Sigmoid colon (tissue), 7 donors: ENCODE measurements around the gene CHRNA1. TPM values are rescaled to one million over a fixed set of nuclear protein-coding genes. Genes with fewer than 3 reads are reported as not detected.

Experiments
- DNase-seq: peaks from one replicate; pipeline ENCODE4 v3.0.0-alpha.2; 2019
- H3K27ac ChIP-seq, 4 donors: fragments of 200-600 bp; sonication (generic); one replicate each; pipeline ENCODE4 v1.5.1; 2016 to 2019; ENCODE audit warnings: mild to moderate bottlenecking in 1 of 4
- H3K27me3 ChIP-seq, 3 donors: fragments of 200-600 bp; sonication (generic); one replicate each; pipeline ENCODE4 v1.5.1; 2019; ENCODE audit warnings: mild to moderate bottlenecking in 1 of 3
- H3K36me3 ChIP-seq, 4 donors: fragments of 200-600 bp; sonication (generic); one replicate each; pipeline ENCODE4 v1.5.1; 2016 to 2019
- H3K4me1 ChIP-seq, 4 donors: fragments of 200-600 bp; sonication (generic); one replicate each; pipeline ENCODE4 v1.5.1; 2017 to 2019
- H3K4me3 ChIP-seq, 4 donors: fragments of 200-600 bp; sonication (generic); one replicate each; pipeline ENCODE4 v1.5.1; 2017 to 2019; ENCODE audit warnings: mild to moderate bottlenecking in 2 of 4, moderate library complexity in 1 of 4
- H3K9me3 ChIP-seq, 4 donors: fragments of 200-600 bp in 3 of 4; sonication (generic) in 3 of 4; one replicate each; pipeline versions ENCODE4 v1.5.1 to v1.6.1; 2013 to 2019
- CTCF ChIP-seq, 4 experiments: fragments of 450-650 bp in 3 of 4; fragments of 200-600 bp in 1 of 4; IDR thresholded peaks; one replicate each; pipeline ENCODE4 v1.5.1; 2016 to 2019; ENCODE audit warnings: antibody characterized with exemption in 4 of 4, mild to moderate bottlenecking in 3 of 4, moderate library complexity in 2 of 4
- EP300 ChIP-seq, 4 donors: sonication (generic); formaldehyde crosslinking; IDR thresholded peaks; one replicate each; pipeline ENCODE4 v1.6.1; 2017; ENCODE audit warnings: antibody characterized with exemption in 4 of 4
- POLR2A ChIP-seq, 2 donors: fragments of 450-650 bp; IDR thresholded peaks; one replicate each; pipeline ENCODE4 v1.6.1; 2016; ENCODE audit warnings: antibody characterized with exemption in 2 of 2, mild to moderate bottlenecking in 2 of 2, moderate library complexity in 2 of 2
- POLR2AphosphoS5 ChIP-seq, 4 donors: sonication (generic); formaldehyde crosslinking; IDR thresholded peaks; one replicate each; pipeline ENCODE4 v1.6.1; 2017; ENCODE audit warnings: antibody characterized with exemption in 4 of 4
- WGBS, 2 donors: extraction: QIAGEN DNeasy Blood & Tissue Kit; methylation state at CpG; one replicate each; pipeline ENCODE4 v1.1.7; 2013; 5-methylcytosine and 5-hydroxymethylcytosine counted together
- intact Hi-C: fragments of 100-400 bp; cut with DNase I; formaldehyde crosslinking; loops from one replicate; pipeline ENCODE4 v1.15.1; 2023
- polyA plus RNA-seq, 3 donors: library from polyadenylated mRNA; stranded (reverse); fragments of 200-250 nt; gene quantifications; one replicate each; pipeline ENCODE4 v1.2.3, GENCODE V29; 2013
- total RNA-seq, 4 donors: library from RNA; depleted of rRNA; stranded (reverse); fragments of >200 nt; gene quantifications; one replicate each; pipeline ENCODE4 v1.1.0, GENCODE V29; 2016
- donor health status: healthy with polysubstance abuse.
- donor health status: Bipolar disorder and iron deficiency.
- donor health status: healthy.

CHRNA1 gene
- total and polyA plus RNA-seq, 7 donors: 0.32 to 2.1 (median 1.2) TPM; not detected in 4

GRCh38 chr2:174776675-174777074 lies 12.4 kb upstream of the CHRNA1 start:
- Histone ChIP-seq H3K36me3 (no peaks in the 10 kb centered on the region), H3K27me3 (no peaks in the 10 kb centered on the region), H3K27ac (no peak overlapping the region), H3K4me3 (no peak overlapping the region), H3K4me1 (peaks cover 0 to 19% (median 9%) of the 10 kb centered on the region in 4 donors), H3K9me3 (no peaks in the 10 kb centered on the region)
- no peak for DNase-seq
- intact Hi-C loops: no loop called here
- TF ChIP-seq CTCF (IDR thresholded peaks at IDR 0.05) (no peak), EP300 (IDR thresholded peaks at IDR 0.05) (no peak), POLR2A (IDR thresholded peaks at IDR 0.05) (no peak), POLR2AphosphoS5 (IDR thresholded peaks at IDR 0.05) (no peak)
- 69 to 76% methylated on average over 3 of the region's 3 CpGs for WGBS, 2 donors

GRCh38 chr2:174776223-174776622 lies 12.0 kb upstream of the CHRNA1 start:
- H3K27ac ChIP-seq: no peak overlapping the region
- no peak for DNase-seq
- 84 to 90% methylated on average over 6 of the region's 6 CpGs for WGBS, 2 donors
- H3K4me1 ChIP-seq: peaks cover 0 to 20% (median 8%) of the 10 kb centered on the region in 4 donors
- intact Hi-C loops: no loop called here
- H3K27me3 ChIP-seq: no peaks in the 10 kb centered on the region
- no peak for TF ChIP-seq CTCF (IDR thresholded peaks at IDR 0.05)
- TF ChIP-seq POLR2AphosphoS5 (IDR thresholded peaks at IDR 0.05): no peak
- no peak for TF ChIP-seq EP300 (IDR thresholded peaks at IDR 0.05)
- no peak for TF ChIP-seq POLR2A (IDR thresholded peaks at IDR 0.05)
- H3K9me3 ChIP-seq: no peaks in the 10 kb centered on the region
- H3K36me3 ChIP-seq: no peaks in the 10 kb centered on the region
- H3K4me3 ChIP-seq: no peak overlapping the region

- H3K36me3 ChIP-seq: no peaks in the 10 kb centered on the region
- H3K4me3 ChIP-seq: no peak overlapping the region
- peaks cover 0 to 20% (median 8%) of the 10 kb centered on the region in 4 donors for H3K4me1 ChIP-seq
- no peak for DNase-seq
- intact Hi-C loops: no loop called here
- 60 to 67% methylated on average over 5 of the region's 5 CpGs for WGBS, 2 donors
- no peaks in the 10 kb centered on the region for H3K9me3 ChIP-seq
- H3K27me3 ChIP-seq: no peaks in the 10 kb centered on the region
- H3K27ac ChIP-seq: no peak overlapping the region
- no peak for TF ChIP-seq EP300 (IDR thresholded peaks at IDR 0.05)
- no peak for TF ChIP-seq CTCF (IDR thresholded peaks at IDR 0.05)
- TF ChIP-seq POLR2A (IDR thresholded peaks at IDR 0.05): no peak
- TF ChIP-seq POLR2AphosphoS5 (IDR thresholded peaks at IDR 0.05): no peak
Observed at GRCh38 chr2:174775571-174775980, 11.3 kb upstream of the CHRNA1 start.

- TF ChIP-seq POLR2AphosphoS5 (IDR thresholded peaks at IDR 0.05) (no peak), EP300 (IDR thresholded peaks at IDR 0.05) (no peak), CTCF (IDR thresholded peaks at IDR 0.05) (no peak), POLR2A (IDR thresholded peaks at IDR 0.05) (no peak)
- Histone ChIP-seq H3K4me1 (peaks cover 0 to 20% (median 8%) of the 10 kb centered on the region in 4 donors), H3K27ac (no peak overlapping the region), H3K27me3 (no peaks in the 10 kb centered on the region), H3K9me3 (no peaks in the 10 kb centered on the region), H3K4me3 (no peak overlapping the region), H3K36me3 (no peaks in the 10 kb centered on the region)
- 87 to 93% methylated on average over 4 of the region's 4 CpGs for WGBS, 2 donors
- intact Hi-C loops: no loop called here
- DNase-seq: no peak
Observed at GRCh38 chr2:174774886-174775285, 10.6 kb upstream of the CHRNA1 start.

- DNase-seq: no peak
- TF ChIP-seq POLR2AphosphoS5 (IDR thresholded peaks at IDR 0.05) (no peak), CTCF (IDR thresholded peaks at IDR 0.05) (no peak), EP300 (IDR thresholded peaks at IDR 0.05) (no peak), POLR2A (IDR thresholded peaks at IDR 0.05) (no peak)
- H3K4me1 ChIP-seq: peaks cover 0 to 20% (median 8%) of the 10 kb centered on the region in 4 donors
- intact Hi-C loops: no loop called here
- H3K4me3 ChIP-seq: no peak overlapping the region
- WGBS, 2 donors: 71 to 72% methylated on average over 2 of the region's 2 CpGs
- H3K27me3 ChIP-seq: no peaks in the 10 kb centered on the region
- no peaks in the 10 kb centered on the region for H3K9me3 ChIP-seq
- H3K36me3 ChIP-seq: no peaks in the 10 kb centered on the region
- H3K27ac ChIP-seq: peak overlapping the region in 1 of 4 donors; percentile 51
Observed at GRCh38 chr2:174773215-174773614, 8.9 kb upstream of the CHRNA1 start.
